K562 (cell line): ENCODE data around the gene KCTD4. TPM values are rescaled to one million over a fixed set of nuclear protein-coding genes. Genes with fewer than 3 reads are reported as not detected.

Experiments used
- ATAC-seq: fragments of 200-7000 bp; cut with Tn5 transposase; 3 replicates; pipeline ENCODE4 v1.9.1; 2020; ENCODE audit warnings: moderate library complexity
- BruUV-seq: library from RNA; stranded (reverse); fragments of 400-500 nt; replicated peaks from 2 replicates; lab custom pipeline; 2021; lab: Mats Ljungman, UMichigan
- CTCF ChIA-PET: fragments of 300-600 bp; formaldehyde crosslinking; extraction: SDS; loops from one replicate; lab custom pipeline; 2021; ENCODE audit warnings: low intra/inter-chr PET ratio; lab: Yijun Ruan, JAX
- POLR2A ChIA-PET: fragments of 300-600, 350-650 bp; sonication (Branson Sonifier 250); formaldehyde crosslinking; extraction: SDS; loops from one replicate; lab custom pipeline; 2021; ENCODE audit warnings: antibody characterized with exemption, inconsistent platforms; lab: Yijun Ruan, JAX
- DNase-seq, 4 experiments: peaks; one replicate each; pipeline versions ENCODE4 v3.0.0 to v3.0.0-alpha.2; 2011 to 2018; ENCODE audit warnings: low spot score in 3 of 4, mixed read lengths in 3 of 4; ENCODE audit errors: extremely low read depth in 1 of 4
- FAIRE-seq: peaks from 2 replicates; lab custom pipeline; 2011; peaks lifted over from hg19 to GRCh38; lab: Jason Lieb, UNC
- H2AFZ ChIP-seq: 2 replicates; pipeline ENCODE4 v1.6.0; 2011; ENCODE audit warnings: low read depth, low read length, control low read depth, inconsistent platforms
- H3K27ac ChIP-seq: fragments of 200-600 bp; 3 replicates; pipeline ENCODE4 v1.8.0; 2011; ENCODE audit warnings: low read depth, mild to moderate bottlenecking, control low read depth, inconsistent platforms, low read length, moderate library complexity, mixed read lengths; ENCODE audit errors: extremely low read depth
- H3K27me3 ChIP-seq, 2 experiments: fragments of 300-600 bp in 1 of 2; 2 replicates in 1 of 2; 3 replicates in 1 of 2; pipeline versions ENCODE4 v1.6.0 to v1.8.0; 2011; ENCODE audit warnings: inconsistent platforms in 2 of 2, low read length in 2 of 2, mild to moderate bottlenecking in 1 of 2, mixed read lengths in 1 of 2, moderate library complexity in 1 of 2; ENCODE audit not compliant: control insufficient read depth in 2 of 2, insufficient read depth in 2 of 2
- H3K36me3 ChIP-seq: fragments of 300-600 bp; 3 replicates; pipeline ENCODE4 v1.8.0; 2011; ENCODE audit warnings: mild to moderate bottlenecking, low read length, inconsistent platforms; ENCODE audit not compliant: control insufficient read depth, insufficient read depth
- H3K4me1 ChIP-seq, 2 experiments: fragments of 200-600 bp in 1 of 2; replicated peaks in 1 of 2; 2 replicates in 1 of 2; 3 replicates in 1 of 2; pipeline versions ENCODE4 v1.5.1 to v1.8.0; 2011; ENCODE audit warnings: inconsistent platforms in 2 of 2, low read length in 2 of 2, mild to moderate bottlenecking in 1 of 2, mixed read lengths in 1 of 2, moderate library complexity in 1 of 2; ENCODE audit not compliant: control insufficient read depth in 2 of 2, insufficient read depth in 2 of 2
- H3K4me2 ChIP-seq: 2 replicates; pipeline ENCODE4 v1.6.1; 2011; ENCODE audit warnings: low read length, control low read depth, inconsistent platforms, mixed read lengths; ENCODE audit not compliant: insufficient read depth
- H3K4me3 ChIP-seq: fragments of 200-600 bp; sonication (generic), shearing (Covaris generic); 2 replicates; pipeline ENCODE4 v1.5.1; 2016; ENCODE audit warnings: control low read depth, inconsistent platforms
- H3K79me2 ChIP-seq: fragments of 200-600 bp; 3 replicates; pipeline ENCODE4 v1.8.0; 2011; ENCODE audit warnings: low read length, inconsistent platforms; ENCODE audit not compliant: control insufficient read depth, insufficient read depth
- H3K9ac ChIP-seq, 2 experiments: 2 replicates each; pipeline versions ENCODE4 v1.6.0 to v1.6.1; 2011; ENCODE audit warnings: low read depth in 2 of 2, low read length in 2 of 2, control low read depth in 1 of 2, inconsistent platforms in 1 of 2, mild to moderate bottlenecking in 1 of 2, mixed read lengths in 1 of 2; ENCODE audit not compliant: insufficient read depth in 1 of 2
- H3K9me1 ChIP-seq: one replicate; pipeline ENCODE4 v1.6.0; 2011; ENCODE audit warnings: inconsistent platforms, mild to moderate bottlenecking, low read length, moderate library complexity; ENCODE audit not compliant: control insufficient read depth, insufficient read depth
- H3K9me3 ChIP-seq: replicated peaks from 2 replicates; pipeline ENCODE4 v1.5.1; 2011; ENCODE audit warnings: low read depth, low read length, inconsistent platforms; ENCODE audit not compliant: control insufficient read depth, insufficient read depth
- H4K20me1 ChIP-seq: replicated peaks from 2 replicates; pipeline ENCODE4 v1.6.1; 2011; ENCODE audit warnings: low read length, inconsistent platforms, mixed read lengths; ENCODE audit not compliant: control insufficient read depth, insufficient read depth
- CHD4 ChIP-seq: fragments of 200-600 bp; sonication (generic); IDR thresholded peaks from 3 replicates; pipeline ENCODE4 v1.6.1; 2012; ENCODE audit warnings: low read depth, mild to moderate bottlenecking, mixed read lengths, low read length, inconsistent platforms; ENCODE audit not compliant: insufficient read depth, insufficient replicate concordance, poor library complexity, severe bottlenecking
- CTBP1 ChIP-seq: fragments of 450-650 bp; IDR thresholded peaks from 2 replicates; pipeline ENCODE4 v1.6.1; 2016; ENCODE audit warnings: borderline replicate concordance
- HNRNPLL ChIP-seq: fragments of 200-400 bp; formaldehyde crosslinking; IDR thresholded peaks from 2 replicates; pipeline ENCODE4 v1.6.1; 2017; ENCODE audit warnings: low read length, low read depth, mild to moderate bottlenecking; ENCODE audit not compliant: poor library complexity, severe bottlenecking
- SNIP1 ChIP-seq: fragments of 450-650 bp; IDR thresholded peaks from 2 replicates; pipeline ENCODE4 v1.7.1; 2017; ENCODE audit warnings: low read depth, mild to moderate bottlenecking
- UBTF ChIP-seq, 2 experiments: IDR thresholded peaks; 2 replicates each; pipeline ENCODE4 v1.6.1; 2012; ENCODE audit warnings: improper control_type of control experiment in 2 of 2, low read depth in 2 of 2, low read length in 2 of 2, borderline replicate concordance in 1 of 2
- ZNF589 ChIP-seq: fragments of 200-800 bp; sonication (Bioruptor generic); IDR thresholded peaks from 2 replicates; pipeline ENCODE4 v1.6.1; 2016; ENCODE audit warnings: low read depth, missing genetic modification characterization, missing compliant biosample characterization
- ZNF766 ChIP-seq: fragments of 200-800 bp; sonication (Bioruptor generic); conservative IDR thresholded peaks from 2 replicates; pipeline ENCODE4 v1.6.1; 2016; ENCODE audit warnings: missing genetic modification characterization, missing compliant biosample characterization
- ZNF778 ChIP-seq: fragments of 450-650 bp; formaldehyde crosslinking; IDR thresholded peaks from 2 replicates; pipeline ENCODE4 v1.4.0; 2020; ENCODE audit warnings: mild to moderate bottlenecking, moderate library complexity
- WGBS: fragments of 100-300 bp; shearing (Covaris generic); methylation state at CpG from one replicate; pipeline ENCODE4 v1.1.6; 2016; ENCODE audit warnings: low coverage, mixed read lengths; ENCODE audit not compliant: insufficient coverage; ENCODE audit errors: missing lambda C conversion rate; 5-methylcytosine and 5-hydroxymethylcytosine counted together
- in situ Hi-C: fragments of 300-500 bp; cut with MboI; formaldehyde crosslinking; loops from 4 replicates; pipeline ENCODE4 v1.15.0; 2018; ENCODE audit warnings: inconsistent platforms, mixed read lengths
- intact Hi-C: fragments of 100-400 bp; cut with micrococcal nuclease; formaldehyde crosslinking; loops from 2 replicates; pipeline ENCODE4 v1.14.2; 2022
- polyA plus RNA-seq, 8 experiments: library from polyadenylated mRNA; depleted of rRNA in 4 of 8; stranded (reverse) in 5 of 8; unstranded in 3 of 8; fragments of >200 nt; fragmentation: Nextera tagmentation in 2 of 8; fragmentation: Illumina TruSeq in 1 of 8; extraction: Ambion mirVana in 2 of 8; extraction: Trizol in 1 of 8; gene quantifications; 2 replicates each; pipeline versions ENCODE4 v1.2.1 to v1.2.3, GENCODE V29; 2011 to 2014; ENCODE audit warnings: inconsistent platforms in 1 of 8, missing spikeins in 1 of 8
- total RNA-seq, 7 experiments: library from RNA; depleted of rRNA in 6 of 7; stranded (reverse); fragments of >200 nt in 6 of 7; fragmentation: Illumina TruSeq in 2 of 7; extraction: Trizol in 2 of 7; gene quantifications; 2 replicates each; pipeline versions ENCODE4 v1.2.1 to v1.2.3, GENCODE V29; 2011 to 2021; ENCODE audit warnings: low replicate concordance in 1 of 7

Gene KCTD4
- total and polyA plus RNA-seq, 9 of the 15 experiments (the other 6 are each of a cell fraction or from before 2014, with no cell fraction given) = not detected

- TF ChIP-seq CTBP1 (no peak), ZNF589 (CRISPR knock-in tag) (no peak), ZNF766 (no peak)
- TF ChIP-seq, all 486 proteins: peak for 0
These were observed 1.9 kb downstream of the KCTD4 start (continued) for GRCh38 chr13:45198924-45199323.

GRCh38 chr13:45198041-45198440, 2.8 kb downstream of the KCTD4 start:
- Histone ChIP-seq H3K27ac (no peak overlapping the region), H3K4me2 (no peak overlapping the region), H3K27me3 (no peaks in the 10 kb centered on the region), H3K9me3 (no peaks in the 10 kb centered on the region), H4K20me1 (no peaks in the 10 kb centered on the region), H3K4me3 (no peak overlapping the region), H3K4me1 (peaks cover 0 to 5% of the 10 kb centered on the region in 2 experiments; a peak in 2 of 5 replicates), H3K9ac (no peak overlapping the region), H3K36me3 (peaks cover 18% of the 10 kb centered on the region), H3K9me1 (no peaks in the 10 kb centered on the region), H2AFZ (no peak overlapping the region), H3K79me2 (peaks cover 12% of the 10 kb centered on the region; the same call in 2 of the 3 replicates)
- no peak for DNase-seq
- intact Hi-C loops = loop anchor here (10.0 kb wide), 1 partner anchor 107 kb away; no protein-coding TSS in a partner anchor
- no TSS peak for BruUV-seq
- in situ Hi-C loops = no loop called here
- no peak for FAIRE-seq
- CTCF ChIA-PET = no interaction called here
- POLR2A ChIA-PET = no interaction called here
- WGBS = 92% methylated on average over 1 of the region's 2 CpGs
- TF ChIP-seq HNRNPLL (no peak), UBTF (IDR thresholded peaks at IDR 0.05; ENCODE audit: borderline replicate concordance in 1 of 2, low read depth in 2 of 2, low read length in 2 of 2) (no peak), ZNF778 (CRISPR knock-in tag) (no peak), CHD4 (no peak), SNIP1 (no peak)
- ATAC-seq = no peak
